Stimulated activated naive CD8-positive, alpha-beta T cell treated with anti-CD3 and anti-CD28 coated beads, Interleukin-15, Interleukin-2, amounts not matched to agents 100 U/mL and 50 U/mL, for 24 hours (primary cell): ENCODE measurements around the gene TIPIN.
A peak's percentile ranks its signal among the peaks of the same experiment; 100 is the strongest.

Source experiments
- ATAC-seq: fragments of 150-1000 bp; cut with Tn5 transposase; one replicate; pipeline ENCODE4 v1.10.0; 2021
- DNase-seq: peaks from one replicate; pipeline ENCODE4 v3.0.0; 2021

TIPIN gene

DNA sequence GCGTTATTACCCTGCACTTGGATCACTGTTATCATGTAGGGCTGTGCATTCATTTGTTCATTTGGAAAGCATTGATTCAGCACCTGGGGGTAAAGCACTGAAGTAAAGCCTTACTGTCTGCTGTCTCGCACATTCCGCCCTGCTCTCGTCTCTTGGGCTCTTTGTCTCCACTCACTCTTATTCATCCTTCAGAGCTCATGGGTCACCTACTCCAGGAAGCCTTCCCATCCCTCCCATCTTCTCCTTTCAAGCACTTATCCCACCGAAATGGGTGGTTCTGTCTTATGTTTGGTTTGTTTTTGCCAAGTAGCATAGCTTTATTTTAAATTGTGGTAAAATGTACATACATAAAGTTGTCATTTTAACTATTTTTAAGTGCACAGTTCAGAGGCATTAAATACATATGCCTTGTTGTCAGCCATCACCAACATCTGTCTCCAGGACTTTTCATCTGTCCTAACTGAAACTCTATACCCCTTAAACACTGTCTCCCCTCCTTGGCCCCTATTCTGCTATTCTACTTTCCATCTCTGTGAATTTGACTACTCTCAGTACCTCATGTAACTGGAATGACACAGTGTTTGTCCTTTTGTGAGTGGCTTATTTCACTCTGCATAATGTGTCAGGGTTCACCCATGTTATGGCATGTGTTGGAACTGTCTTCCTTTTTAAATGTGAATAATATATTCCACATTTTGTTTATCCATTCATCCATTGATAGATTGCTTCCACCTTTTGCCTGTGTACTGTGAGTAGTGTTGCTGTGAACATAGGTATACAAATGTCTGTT, 53.8 kb downstream of the TIPIN start:
- ATAC-seq (no peak), DNase-seq (no peak)

DNA sequence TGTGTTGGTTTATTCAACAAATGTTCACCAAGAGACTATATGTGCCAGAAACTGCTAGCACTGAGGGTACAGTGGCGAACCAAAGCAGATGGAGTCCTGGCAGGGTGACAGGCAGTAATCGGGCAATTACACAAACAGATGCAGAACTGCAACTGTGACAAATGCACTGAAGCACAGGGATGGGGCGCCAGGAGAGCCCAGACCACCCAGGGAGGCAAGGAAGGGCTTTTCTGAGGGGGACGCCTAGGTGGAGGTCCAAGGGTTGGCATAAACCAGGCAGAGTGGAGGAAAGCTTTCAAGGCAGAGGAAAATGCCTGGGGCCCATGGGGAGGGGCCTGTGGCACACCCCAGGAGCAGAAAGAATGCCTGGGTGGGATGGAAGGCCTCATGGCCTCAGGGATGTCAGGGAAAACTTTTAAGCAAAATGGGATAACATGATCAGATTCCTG, 57.7 kb downstream of the TIPIN start:
- DNase-seq (no peak), ATAC-seq (no peak)

GRCh38 chr15:66296186-66296585, 60.3 kb downstream of the TIPIN start:
- DNase-seq: no peak
- ATAC-seq: no peak

DNA sequence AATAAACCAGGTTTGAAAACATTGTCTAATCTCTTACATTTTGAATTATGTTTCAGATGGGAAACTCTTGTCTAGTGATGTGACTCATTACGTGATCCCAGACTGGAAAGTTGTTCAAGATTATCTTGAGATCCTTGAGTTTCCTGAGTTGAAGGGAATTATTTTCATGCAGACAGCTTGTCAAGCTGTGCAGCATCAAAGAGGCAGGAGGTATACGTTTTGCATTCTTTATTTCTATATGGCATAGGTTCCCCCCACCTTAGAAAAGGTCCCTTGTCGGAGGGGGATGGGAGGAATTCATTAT, 61.6 kb downstream of the TIPIN start:
- DNase-seq: no peak
- ATAC-seq: no peak

GRCh38 chr15:66294157-66294931, 62.1 kb downstream of the TIPIN start:
- peak; percentile 34 for DNase-seq
- ATAC-seq: peak; percentile 24

DNA sequence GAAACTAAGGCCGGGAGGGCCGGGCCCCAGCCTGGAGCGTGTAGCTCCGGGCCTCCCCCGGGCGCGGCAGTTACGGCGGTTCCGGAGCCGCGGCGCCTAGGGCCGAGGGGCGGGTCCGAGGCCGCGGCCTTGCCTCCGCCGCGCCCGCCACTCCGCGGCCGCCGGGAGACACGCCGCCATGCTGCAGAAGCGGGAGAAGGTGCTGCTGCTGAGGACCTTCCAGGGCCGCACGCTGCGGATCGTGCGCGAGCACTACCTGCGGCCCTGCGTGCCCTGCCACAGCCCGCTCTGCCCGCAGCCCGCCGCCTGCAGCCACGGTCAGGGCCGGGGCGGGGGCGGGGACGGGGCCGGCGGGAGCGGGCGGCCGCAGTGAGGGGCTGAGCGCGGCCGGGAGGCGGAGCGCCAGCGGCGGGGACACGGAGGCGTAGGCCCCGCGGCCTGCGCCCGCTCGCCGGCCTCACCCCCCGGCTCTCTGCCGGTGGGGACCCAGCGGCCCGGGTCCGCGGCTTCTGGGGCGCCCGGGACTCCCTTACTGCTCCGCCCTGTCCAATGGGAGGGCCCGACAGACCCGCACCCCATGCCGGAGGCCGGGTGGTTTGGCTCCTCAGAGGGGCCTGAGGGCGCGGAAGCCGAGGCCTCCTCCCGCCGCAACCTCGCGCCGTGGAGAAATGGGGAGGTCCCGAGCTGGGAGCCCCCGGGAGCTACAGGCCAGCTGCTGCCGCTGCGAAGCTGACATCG, 62.9 kb downstream of the TIPIN start, which contains the start of gene DIS3L:
DIS3L (plus strand) TSS at position 150 of the 738 bp plus-strand sequence; CDS start at position 179, 29 bp downstream.
- ATAC-seq (peak; percentile 81), DNase-seq (peak; percentile 71)

GRCh38 chr15:66292571-66293418, 63.7 kb downstream of the TIPIN start:
- ATAC-seq (no peak), DNase-seq (peak; percentile 12)

DNA sequence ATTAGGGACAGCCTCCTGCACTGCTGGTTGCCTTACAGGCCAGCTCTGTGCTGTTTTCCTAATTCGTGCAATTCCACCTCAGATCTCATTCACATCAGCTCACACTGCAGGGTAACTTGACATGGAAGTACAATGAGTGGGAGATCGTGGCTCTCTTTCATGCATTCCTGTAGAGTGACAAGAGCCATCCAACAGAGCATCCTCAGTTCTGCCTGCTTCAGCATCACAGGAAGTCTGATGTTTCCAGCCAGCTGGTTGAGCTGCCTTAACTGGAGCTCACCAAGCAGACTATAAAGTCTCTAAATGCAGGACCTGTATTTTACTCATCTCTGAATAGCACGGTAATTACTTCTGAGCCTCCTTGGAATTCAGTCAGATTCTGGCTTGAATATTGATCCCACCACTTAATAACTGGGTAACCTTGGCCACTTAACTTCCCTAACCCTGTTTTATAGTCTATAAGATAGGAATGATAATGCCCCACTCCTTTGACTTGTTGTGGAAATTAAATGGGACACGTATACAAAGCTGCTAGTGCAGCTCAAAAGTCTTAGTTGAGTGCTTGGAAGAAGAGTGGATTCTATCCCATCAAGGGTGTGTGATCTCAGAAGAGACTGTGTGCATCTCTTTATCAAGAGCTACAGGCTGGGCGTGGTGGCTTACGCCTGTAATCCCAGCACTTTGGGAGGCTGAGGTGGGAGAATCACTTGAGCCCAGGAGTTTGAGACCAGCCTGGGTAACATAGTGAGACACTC, 64.5 kb downstream of the TIPIN start:
- ATAC-seq (no peak), DNase-seq (no peak)

GRCh38 chr15:66290518-66290917, 66.0 kb downstream of the TIPIN start:
- ATAC-seq (no peak), DNase-seq (peak; percentile 20)

- ATAC-seq: no peak
These were observed 66.5 kb downstream of the TIPIN start for GRCh38 chr15:66290007-66290406.

DNA sequence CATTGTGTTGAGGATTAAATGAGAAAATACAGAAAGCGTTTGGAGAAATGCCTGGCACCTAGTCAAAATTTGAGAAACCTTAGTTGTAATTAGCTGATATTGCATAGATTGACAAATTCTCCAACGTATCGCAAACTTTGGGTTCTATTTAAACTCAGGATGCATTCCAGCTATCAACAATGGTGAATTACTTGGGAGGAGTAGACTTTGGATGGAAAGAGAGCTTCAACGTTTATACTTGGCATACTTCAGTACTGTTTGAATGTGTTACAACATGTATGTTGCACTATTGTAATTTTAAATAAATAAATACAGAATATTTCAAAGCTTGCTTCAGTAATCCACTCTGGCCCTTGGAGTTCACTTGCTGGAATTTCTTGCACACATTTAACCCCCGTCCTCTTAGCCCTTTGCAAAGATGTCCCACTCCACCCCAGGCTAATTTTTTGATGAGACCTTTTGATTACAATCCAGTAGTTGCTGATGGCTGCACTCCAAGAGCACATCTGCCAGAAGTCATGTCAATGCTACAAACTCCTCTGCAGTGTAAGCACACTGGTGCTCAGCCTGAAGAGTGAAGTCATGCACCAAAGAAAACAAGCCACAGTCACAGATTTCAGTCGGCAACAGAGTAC, 67.8 kb downstream of the TIPIN start:
- ATAC-seq (no peak), DNase-seq (no peak)

More at GRCh38 chr15:66290007-66290406, 66.5 kb downstream of the TIPIN start:
- DNase-seq: no peak

DNA sequence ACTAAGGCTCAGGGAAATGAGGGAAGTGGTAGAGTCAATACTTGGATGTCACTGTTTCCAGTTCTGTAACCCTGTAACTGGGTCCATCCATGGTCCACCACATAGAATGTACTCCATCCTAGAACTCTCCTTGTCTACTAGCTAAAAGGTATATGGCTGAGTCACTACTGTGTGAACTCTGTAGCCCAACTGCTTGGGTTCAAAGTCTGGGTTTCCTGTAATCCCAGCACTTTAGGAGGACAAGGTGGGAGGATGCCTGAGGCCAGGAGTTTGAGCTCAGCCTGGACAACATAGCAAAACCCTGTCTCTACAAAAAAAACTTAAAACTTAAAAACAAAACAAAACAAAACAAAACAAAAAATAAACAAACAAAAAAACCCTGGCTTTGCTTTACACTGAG, 68.4 kb downstream of the TIPIN start:
- no peak for DNase-seq
- ATAC-seq: no peak

GRCh38 chr15:66287461-66288057, 68.9 kb downstream of the TIPIN start:
- ATAC-seq (no peak), DNase-seq (no peak)
